Smooth muscle cell (in vitro differentiated cells): ENCODE measurements around the gene ZNHIT2. TPM values are rescaled to one million over a fixed set of nuclear protein-coding genes. Genes with fewer than 3 reads are reported as not detected.

Source experiments
- DNase-seq: peaks from one replicate; lab custom pipeline; 2025; ENCODE audit not compliant: unreplicated experiment; lab: John Stamatoyannopoulos, UW
- H2AFZ ChIP-seq: fragments of 200-600 bp; sonication (generic); 2 replicates; pipeline ENCODE4 v1.6.0; 2016; ENCODE audit warnings: antibody characterized with exemption, low read depth, mild to moderate bottlenecking
- H3F3A ChIP-seq: fragments of 200-600 bp; sonication (generic); 2 replicates; pipeline ENCODE4 v1.6.0; 2017; ENCODE audit warnings: antibody characterized with exemption, low read depth
- H3K27ac ChIP-seq: fragments of 200-600 bp; sonication (generic); 2 replicates; pipeline ENCODE4 v1.5.1; 2016; ENCODE audit warnings: low read depth, mild to moderate bottlenecking
- H3K27me3 ChIP-seq: fragments of 200-600 bp; sonication (generic); 2 replicates; pipeline ENCODE4 v1.6.1; 2016; ENCODE audit warnings: low read depth, mild to moderate bottlenecking
- H3K36me3 ChIP-seq: fragments of 200-600 bp; sonication (generic); 2 replicates; pipeline ENCODE4 v1.5.1; 2016; ENCODE audit warnings: low read depth
- H3K4me1 ChIP-seq: fragments of 200-600 bp; sonication (generic); 2 replicates; pipeline ENCODE4 v1.5.1; 2016; ENCODE audit warnings: low read depth
- H3K4me2 ChIP-seq: fragments of 200-600 bp; sonication (generic); 2 replicates; pipeline ENCODE4 v1.6.0; 2016; ENCODE audit warnings: mild to moderate bottlenecking
- H3K4me3 ChIP-seq: fragments of 200-600 bp; sonication (generic); 2 replicates; pipeline ENCODE4 v1.5.1; 2016; ENCODE audit warnings: mild to moderate bottlenecking
- H3K79me2 ChIP-seq: fragments of 200-600 bp; sonication (generic); 2 replicates; pipeline ENCODE4 v1.6.0; 2016; ENCODE audit warnings: low read depth, mild to moderate bottlenecking
- H3K9ac ChIP-seq: fragments of 200-600 bp; sonication (generic); 2 replicates; pipeline ENCODE4 v1.6.0; 2016; ENCODE audit warnings: low read depth
- H3K9me3 ChIP-seq: fragments of 200-600 bp; sonication (generic); replicated peaks from 2 replicates; pipeline ENCODE4 v1.5.1; 2016; ENCODE audit warnings: low read depth
- H4K20me1 ChIP-seq: fragments of 200-600 bp; sonication (generic); 2 replicates; pipeline ENCODE4 v1.6.0; 2016; ENCODE audit warnings: low read depth
- WGBS: methylation state at CpG from one replicate; pipeline ENCODE4 v1.1.7; 2016; ENCODE audit warnings: low lambda C conversion rate; 5-methylcytosine and 5-hydroxymethylcytosine counted together
- polyA plus RNA-seq: library from polyadenylated mRNA; unstranded; fragments of >200 nt; fragmentation: Nextera tagmentation; extraction: Ambion mirVana; gene quantifications from 2 replicates; pipeline ENCODE4 v1.2.1, GENCODE V29; 2016
- total RNA-seq: library from RNA; depleted of rRNA; stranded (reverse); fragments of >200 nt; gene quantifications from 2 replicates; pipeline ENCODE4 v1.2.3, GENCODE V29; 2014
- TF ChIP-seq, protein P1 (sequence below): fragments of 200-600 bp; sonication (generic); IDR thresholded peaks from 2 replicates; pipeline ENCODE4 v1.5.1; 2017; ENCODE audit warnings: borderline replicate concordance, mild to moderate bottlenecking, antibody characterized with exemption; ENCODE audit not compliant: insufficient read depth, poor library complexity, severe bottlenecking

Gene ZNHIT2
- total and polyA plus RNA-seq, 2 experiments from 2014 or later: 9.1 to 14.5 TPM

GRCh38 chr11:65102142-65103095 lies 15.1 kb downstream of the ZNHIT2 start:
- Histone ChIP-seq H3K4me2 (no peak overlapping the region), H3K79me2 (peaks cover 28% of the 10 kb centered on the region), H3K27me3 (no peaks in the 10 kb centered on the region), H3K4me1 (no peaks in the 10 kb centered on the region), H3K27ac (no peak overlapping the region), H3K9ac (no peak overlapping the region), H3K4me3 (no peak overlapping the region), H3F3A (no peaks in the 10 kb centered on the region), H2AFZ (no peak overlapping the region), H3K9me3 (no peaks in the 10 kb centered on the region), H3K36me3 (no peaks in the 10 kb centered on the region), H4K20me1 (peaks cover 10% of the 10 kb centered on the region)
- no peak for DNase-seq
- 95% methylated on average over 8 of the region's 8 CpGs for WGBS
- TF ChIP-seq, protein P1, sequence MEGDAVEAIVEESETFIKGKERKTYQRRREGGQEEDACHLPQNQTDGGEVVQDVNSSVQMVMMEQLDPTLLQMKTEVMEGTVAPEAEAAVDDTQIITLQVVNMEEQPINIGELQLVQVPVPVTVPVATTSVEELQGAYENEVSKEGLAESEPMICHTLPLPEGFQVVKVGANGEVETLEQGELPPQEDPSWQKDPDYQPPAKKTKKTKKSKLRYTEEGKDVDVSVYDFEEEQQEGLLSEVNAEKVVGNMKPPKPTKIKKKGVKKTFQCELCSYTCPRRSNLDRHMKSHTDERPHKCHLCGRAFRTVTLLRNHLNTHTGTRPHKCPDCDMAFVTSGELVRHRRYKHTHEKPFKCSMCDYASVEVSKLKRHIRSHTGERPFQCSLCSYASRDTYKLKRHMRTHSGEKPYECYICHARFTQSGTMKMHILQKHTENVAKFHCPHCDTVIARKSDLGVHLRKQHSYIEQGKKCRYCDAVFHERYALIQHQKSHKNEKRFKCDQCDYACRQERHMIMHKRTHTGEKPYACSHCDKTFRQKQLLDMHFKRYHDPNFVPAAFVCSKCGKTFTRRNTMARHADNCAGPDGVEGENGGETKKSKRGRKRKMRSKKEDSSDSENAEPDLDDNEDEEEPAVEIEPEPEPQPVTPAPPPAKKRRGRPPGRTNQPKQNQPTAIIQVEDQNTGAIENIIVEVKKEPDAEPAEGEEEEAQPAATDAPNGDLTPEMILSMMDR: no peak

- TF ChIP-seq, protein P1: no peak
- 97% methylated on average over 6 of the region's 6 CpGs for WGBS
- no peak overlapping the region for H2AFZ ChIP-seq
- H3K4me1 ChIP-seq: peaks cover 5% of the 10 kb centered on the region
- H3K27me3 ChIP-seq: no peaks in the 10 kb centered on the region
- H3K27ac ChIP-seq: peak overlapping the region; percentile 35
- no peak overlapping the region for H3K4me2 ChIP-seq
- H4K20me1 ChIP-seq: peaks cover 9% of the 10 kb centered on the region
- H3K4me3 ChIP-seq: no peak overlapping the region
- H3F3A ChIP-seq: no peaks in the 10 kb centered on the region
- no peak for DNase-seq
- peaks cover 32% of the 10 kb centered on the region for H3K79me2 ChIP-seq
- H3K9me3 ChIP-seq: no peaks in the 10 kb centered on the region
- H3K9ac ChIP-seq: no peak overlapping the region
- no peaks in the 10 kb centered on the region for H3K36me3 ChIP-seq
Observed at GRCh38 chr11:65100674-65101350, 16.7 kb downstream of the ZNHIT2 start.

GRCh38 chr11:65096926-65097325 lies 20.6 kb downstream of the ZNHIT2 start:
- Histone ChIP-seq H3K9ac (peak overlapping the region; percentile 90), H2AFZ (no peak overlapping the region), H3K9me3 (no peaks in the 10 kb centered on the region)

More at GRCh38 chr11:65096926-65097325, 20.6 kb downstream of the ZNHIT2 start:
- peaks cover 5% of the 10 kb centered on the region for H3K4me1 ChIP-seq
- peaks cover 4% of the 10 kb centered on the region for H4K20me1 ChIP-seq
- WGBS: 75% methylated on average over 8 of the region's 8 CpGs
- no peaks in the 10 kb centered on the region for H3K27me3 ChIP-seq
- H3K4me2 ChIP-seq: peak overlapping the region; percentile 97
- H3K36me3 ChIP-seq: no peaks in the 10 kb centered on the region
- peaks cover 23% of the 10 kb centered on the region for H3K79me2 ChIP-seq
- peak overlapping the region; percentile 72 for H3K27ac ChIP-seq
- TF ChIP-seq, protein P1: no peak
- H3K4me3 ChIP-seq: peak overlapping the region; percentile 99
- no peak for DNase-seq
- H3F3A ChIP-seq: no peaks in the 10 kb centered on the region
